Lower lobe of right lung (tissue), 2 donors: ENCODE measurements around the gene PHF21A. TPM values are rescaled to one million over a fixed set of nuclear protein-coding genes. Genes with fewer than 3 reads are reported as not detected.

Experiments
- ATAC-seq, 2 donors: fragments of 200-7000 bp; cut with Tn5 transposase; one replicate each; pipeline ENCODE4 v1.9.1; 2020 to 2022; ENCODE audit warnings: mild to moderate bottlenecking in 2 of 2, moderate library complexity in 2 of 2
- DNase-seq: peaks from one replicate; pipeline ENCODE4 v3.0.0-alpha.2; 2020
- H3K27ac ChIP-seq: fragments of 200-600 bp; one replicate; pipeline ENCODE4 v1.8.0; 2022
- H3K27me3 ChIP-seq: fragments of 200-600 bp; one replicate; pipeline ENCODE4 v1.8.0; 2022; ENCODE audit warnings: low read depth
- H3K36me3 ChIP-seq: fragments of 200-600 bp; one replicate; pipeline ENCODE4 v1.8.0; 2022; ENCODE audit warnings: mild to moderate bottlenecking
- H3K4me1 ChIP-seq: fragments of 200-600 bp; one replicate; pipeline ENCODE4 v1.8.0; 2022
- H3K4me3 ChIP-seq: fragments of 200-600 bp; one replicate; pipeline ENCODE4 v1.8.0; 2022; ENCODE audit warnings: mild to moderate bottlenecking
- H3K9me3 ChIP-seq: fragments of 200-600 bp; one replicate; pipeline ENCODE4 v1.8.0; 2022
- CTCF ChIP-seq: fragments of 200-600 bp; IDR thresholded peaks from one replicate; pipeline ENCODE4 v1.8.0; 2022; ENCODE audit warnings: antibody characterized with exemption, mild to moderate bottlenecking
- intact Hi-C: fragments of 100-400 bp; cut with DNase I; formaldehyde crosslinking; loops from one replicate; pipeline ENCODE4 v1.11.0; 2022
- total RNA-seq: library from RNA; stranded (reverse); fragmentation: NEBNext Ultra II Directional; extraction: Animal tissue kit (Norgen Biotek cat#: 25700); gene quantifications from one replicate; pipeline ENCODE4 v1.2.1, GENCODE V29; 2021
- donor health status: DM: no; HTN: yes; CAD: no; lungs with severe emphysema.

Gene PHF21A
- total RNA-seq, 1 donor from 2014 or later: 48.4 TPM

- DNase-seq (no peak), ATAC-seq (no peak)
- Histone ChIP-seq H3K4me3 (no peak overlapping the region), H3K9me3 (no peaks in the 10 kb centered on the region), H3K36me3 (no peaks in the 10 kb centered on the region), H3K4me1 (peaks cover 36% of the 10 kb centered on the region), H3K27ac (no peak overlapping the region), H3K27me3 (peaks cover 26% of the 10 kb centered on the region)
- intact Hi-C loops: no loop called here
- TF ChIP-seq CTCF: no peak
These were observed 195.3 kb downstream of the PHF21A start for GRCh38 chr11:45926001-45926401.

- Histone ChIP-seq H3K27ac (no peak overlapping the region), H3K36me3 (no peaks in the 10 kb centered on the region), H3K9me3 (no peaks in the 10 kb centered on the region), H3K4me3 (no peak overlapping the region), H3K27me3 (peaks cover 26% of the 10 kb centered on the region), H3K4me1 (peaks cover 32% of the 10 kb centered on the region)
- DNase-seq (no peak), ATAC-seq (no peak)
- no peak for TF ChIP-seq CTCF
- intact Hi-C loops: no loop called here
These were observed 195.7 kb downstream of the PHF21A start for GRCh38 chr11:45925550-45925949.

- Histone ChIP-seq H3K9me3 (no peaks in the 10 kb centered on the region), H3K4me1 (peaks cover 27% of the 10 kb centered on the region), H3K4me3 (no peak overlapping the region), H3K27me3 (peaks cover 26% of the 10 kb centered on the region), H3K27ac (no peak overlapping the region), H3K36me3 (no peaks in the 10 kb centered on the region)
- ATAC-seq (no peak), DNase-seq (no peak)
- intact Hi-C loops: no loop called here
- TF ChIP-seq CTCF: no peak
These were observed 196.3 kb downstream of the PHF21A start for GRCh38 chr11:45924927-45925326.

- H3K4me1 ChIP-seq: peaks cover 29% of the 10 kb centered on the region
- peaks cover 26% of the 10 kb centered on the region for H3K27me3 ChIP-seq
- intact Hi-C loops: no loop called here
- no peak for TF ChIP-seq CTCF
- H3K9me3 ChIP-seq: no peaks in the 10 kb centered on the region
- DNase-seq: no peak
- no peaks in the 10 kb centered on the region for H3K36me3 ChIP-seq
- no peak overlapping the region for H3K27ac ChIP-seq
- no peak overlapping the region for H3K4me3 ChIP-seq
- no peak for ATAC-seq
These were observed 197.0 kb downstream of the PHF21A start for GRCh38 chr11:45924036-45924915.

GRCh38 chr11:45922425-45923082 is 198.7 kb downstream of the PHF21A start, which contains the start of gene LARGE2:
Gene LARGE2, plus strand, starts transcription at chr11:45922656. Its CDS starts 227 bp downstream, at chr11:45922883.
- H3K27me3 ChIP-seq: peaks cover 26% of the 10 kb centered on the region
- no peak for TF ChIP-seq CTCF
- peak; percentile 71 to 73 for ATAC-seq
- H3K4me1 ChIP-seq: peaks cover 36% of the 10 kb centered on the region
- no peaks in the 10 kb centered on the region for H3K36me3 ChIP-seq
- peak within 1 kb of the TSS; percentile 52 for H3K4me3 ChIP-seq
- intact Hi-C loops: no loop called here
- H3K9me3 ChIP-seq: no peaks in the 10 kb centered on the region
- peak within 1 kb of the TSS; percentile 77 for H3K27ac ChIP-seq
- peak; percentile 85 for DNase-seq
